Activated CD8-positive, alpha-beta memory T cell treated with anti-CD3 and anti-CD28 coated beads for 48 hours (primary cell): ENCODE data around the gene BMERB1.
"Not testable (repeated sequence)": the region's sequence is repeated elsewhere in the genome, so short reads cannot be mapped to it uniquely, and the experiment has no call there.

Experiments
- DNase-seq, 3 experiments: peaks; one replicate each; pipeline ENCODE4 v3.0.0-alpha.2; 2020; ENCODE audit warnings: low read depth in 2 of 3, low spot score in 2 of 3

Gene BMERB1

GRCh38 chr16:15585956-15586355 lies 151.6 kb downstream of the BMERB1 start:
- DNase-seq = no peak

- no peak for DNase-seq
Measured at GRCh38 chr16:15586716-15587115, 152.3 kb downstream of the BMERB1 start.

- no peak for DNase-seq
Measured at GRCh38 chr16:15587152-15587825, 152.9 kb downstream of the BMERB1 start.

- DNase-seq = no peak
Measured at GRCh38 chr16:15592324-15592723, 157.9 kb downstream of the BMERB1 start.

- no peak for DNase-seq
Measured at GRCh38 chr16:15593235-15593634, 158.8 kb downstream of the BMERB1 start.

GRCh38 chr16:15594711-15595320 lies 160.4 kb downstream of the BMERB1 start:
- DNase-seq = no peak

- DNase-seq = no peak
Measured at GRCh38 chr16:15597135-15597534, 162.7 kb downstream of the BMERB1 start.

- DNase-seq = no peak
Measured at GRCh38 chr16:15597822-15598647, 163.6 kb downstream of the BMERB1 start.

- DNase-seq = no peak
Measured at GRCh38 chr16:15598648-15599190, 164.3 kb downstream of the BMERB1 start.

- no peak for DNase-seq
Measured at GRCh38 chr16:15599303-15600070, 165.1 kb downstream of the BMERB1 start.

- no peak for DNase-seq
Measured at GRCh38 chr16:15601212-15601879, 167.0 kb downstream of the BMERB1 start.

GRCh38 chr16:15602285-15603044 lies 168.1 kb downstream of the BMERB1 start:
- DNase-seq = no peak

- DNase-seq = no peak
Measured at GRCh38 chr16:15604460-15605440, 170.4 kb downstream of the BMERB1 start.

- DNase-seq = no peak
Measured at GRCh38 chr16:15605839-15606517, 171.6 kb downstream of the BMERB1 start.

GRCh38 chr16:15606518-15607220 lies 172.3 kb downstream of the BMERB1 start:
- DNase-seq = no peak

GRCh38 chr16:15607221-15607699 lies 172.9 kb downstream of the BMERB1 start:
- not testable (repeated sequence) for DNase-seq

- no peak for DNase-seq
Measured at GRCh38 chr16:15607700-15608396, 173.5 kb downstream of the BMERB1 start.
